GM19372 (cell line): Measurements from ENCODE around the gene KCNG2.
"Not testable (repeated sequence)": the region's sequence is repeated elsewhere in the genome, so short reads cannot be mapped to it uniquely, and the experiment has no call there.

Source experiments
- ATAC-seq: cut with Tn5 transposase; IDR thresholded peaks from one replicate; pipeline ENCODE4 v1.9.1; 2021; ENCODE audit warnings: mild to moderate bottlenecking, low read depth, moderate library complexity; ENCODE audit not compliant: unreplicated experiment

Gene KCNG2, protein sequence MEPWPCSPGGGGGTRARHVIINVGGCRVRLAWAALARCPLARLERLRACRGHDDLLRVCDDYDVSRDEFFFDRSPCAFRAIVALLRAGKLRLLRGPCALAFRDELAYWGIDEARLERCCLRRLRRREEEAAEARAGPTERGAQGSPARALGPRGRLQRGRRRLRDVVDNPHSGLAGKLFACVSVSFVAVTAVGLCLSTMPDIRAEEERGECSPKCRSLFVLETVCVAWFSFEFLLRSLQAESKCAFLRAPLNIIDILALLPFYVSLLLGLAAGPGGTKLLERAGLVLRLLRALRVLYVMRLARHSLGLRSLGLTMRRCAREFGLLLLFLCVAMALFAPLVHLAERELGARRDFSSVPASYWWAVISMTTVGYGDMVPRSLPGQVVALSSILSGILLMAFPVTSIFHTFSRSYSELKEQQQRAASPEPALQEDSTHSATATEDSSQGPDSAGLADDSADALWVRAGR

DNA sequence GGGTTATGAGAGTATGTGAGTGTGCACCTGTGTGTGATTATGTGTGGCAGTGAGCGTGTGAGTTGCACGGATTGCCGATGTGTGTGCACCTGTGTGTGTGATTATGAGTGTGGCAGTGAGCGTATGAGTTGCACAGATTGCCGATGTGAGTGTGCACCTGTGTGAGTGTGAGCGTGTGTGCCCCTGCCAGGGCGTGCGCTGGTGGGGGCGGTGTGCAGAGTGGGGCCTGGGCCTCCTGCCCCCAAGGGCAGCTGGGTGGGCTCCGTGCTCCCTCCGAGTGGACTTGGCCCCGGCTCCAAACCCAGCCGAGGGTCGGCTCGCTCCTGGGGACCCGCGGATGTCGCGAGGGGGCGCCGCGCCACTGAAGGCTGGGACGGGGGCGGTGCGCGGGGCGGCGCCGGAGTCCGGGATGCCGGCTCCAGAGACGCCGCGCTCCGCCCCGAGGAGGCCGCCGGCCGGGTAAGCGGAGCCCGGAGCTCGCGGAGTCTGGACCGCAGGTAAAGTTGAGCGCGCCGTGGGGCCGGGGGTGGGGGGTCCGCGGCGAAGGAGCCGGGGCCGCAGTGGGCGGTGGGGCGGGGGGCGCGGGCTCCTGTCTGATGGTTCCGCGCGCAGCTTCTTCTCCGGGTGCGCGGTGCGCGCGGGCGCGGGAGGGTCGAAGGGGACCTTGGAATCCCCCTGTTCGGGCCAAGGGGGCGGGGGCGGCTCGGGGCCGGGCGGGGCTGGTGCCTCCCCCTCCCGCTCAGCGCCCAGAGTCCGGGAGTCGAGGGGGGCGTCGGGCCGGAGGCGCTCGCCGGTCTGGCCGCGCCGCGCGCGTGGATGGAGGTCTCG is at the start of gene KCNG2:
KCNG2 (plus strand) TSS at position 421 of the 828 bp plus-strand sequence. CDS start 65,730 bp downstream, outside the sequence.
- ATAC-seq: no peak

DNA sequence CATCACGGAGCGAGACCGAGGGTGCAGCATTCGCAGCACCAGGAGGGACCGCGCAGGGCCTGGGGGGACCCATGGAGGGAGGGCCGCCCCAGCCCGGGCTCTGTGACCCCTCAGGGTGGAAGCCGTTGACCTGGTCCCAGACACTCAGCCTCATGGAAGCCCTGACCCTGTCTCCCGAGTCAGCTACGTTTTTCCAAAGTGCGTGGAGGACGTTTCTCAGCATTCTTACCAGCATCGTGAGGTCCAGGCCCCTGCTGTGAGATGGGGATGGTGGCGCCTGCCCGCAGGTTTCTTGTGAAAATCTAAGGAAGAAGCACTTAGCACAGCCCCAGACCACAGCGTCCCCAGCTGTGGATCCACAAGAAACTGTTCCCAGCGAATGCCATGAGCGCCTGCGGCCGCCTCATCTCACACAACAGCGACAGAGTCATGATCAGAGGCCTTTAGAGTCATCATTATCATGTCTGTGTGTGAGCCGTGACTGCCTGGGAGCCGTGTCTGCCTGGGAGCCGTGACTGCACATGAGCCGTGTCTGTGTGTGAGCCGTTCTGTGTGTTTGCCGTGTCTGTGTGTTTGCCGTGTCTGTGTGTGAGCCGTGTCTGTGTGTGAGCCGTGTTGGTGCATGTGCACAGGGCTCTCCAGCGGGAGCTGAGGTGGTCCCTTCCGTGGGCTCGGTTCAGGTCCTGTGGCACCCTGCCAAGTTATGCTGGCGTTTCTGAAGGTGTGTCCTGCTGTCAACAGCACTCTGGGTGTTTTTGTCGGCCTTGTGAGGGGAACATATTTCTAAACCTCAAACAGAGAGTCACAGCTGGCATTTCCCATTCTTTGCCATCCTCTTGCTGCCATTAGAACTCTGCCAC is 49.2 kb upstream of the KCNG2 start:
- ATAC-seq: no peak

DNA sequence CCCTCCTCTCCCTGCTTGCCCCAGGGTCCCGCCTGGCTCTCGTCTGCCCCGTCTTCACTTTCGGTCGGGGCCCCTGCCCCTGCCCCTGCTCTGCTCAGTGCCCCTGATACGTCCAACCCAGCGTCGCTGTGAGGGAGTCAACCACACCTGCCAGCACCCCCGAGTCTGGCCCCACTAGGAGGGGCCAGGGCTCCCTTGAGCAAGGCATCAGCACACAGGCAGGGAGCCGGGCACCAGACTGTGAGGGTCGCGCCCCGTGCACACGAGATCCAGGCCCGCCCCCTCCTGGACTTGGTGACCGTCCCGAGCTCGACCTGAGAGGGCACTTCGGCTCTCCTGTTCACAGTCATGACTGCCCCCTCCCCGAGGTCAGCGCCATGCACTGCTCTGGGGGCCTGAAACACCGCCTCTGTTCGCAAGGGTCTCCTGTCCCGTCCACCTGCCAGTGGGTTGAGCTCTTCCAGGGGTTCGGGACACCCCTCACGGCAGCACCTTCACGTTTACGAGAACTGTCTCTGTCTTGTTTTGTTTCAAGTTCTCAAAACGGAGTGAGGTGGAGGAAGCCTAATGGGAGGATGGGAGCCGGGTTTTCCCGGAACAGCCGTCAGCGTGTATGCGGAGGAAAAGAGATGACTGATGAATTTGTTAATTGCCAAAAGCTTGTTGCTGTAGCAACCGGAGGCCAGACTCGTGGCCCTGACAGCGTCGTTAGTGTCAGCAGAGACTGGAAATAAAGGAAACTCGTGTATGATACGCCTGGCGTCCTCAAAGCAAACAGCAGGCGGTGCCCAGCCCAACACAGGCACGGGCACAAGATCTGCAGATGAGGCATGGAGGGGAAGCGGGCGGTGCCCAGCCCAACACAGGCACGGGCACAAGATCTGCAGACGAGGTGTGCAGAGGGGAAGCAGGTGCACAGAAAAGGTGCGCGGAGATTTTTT is 48.2 kb upstream of the KCNG2 start:
- ATAC-seq: no peak

DNA sequence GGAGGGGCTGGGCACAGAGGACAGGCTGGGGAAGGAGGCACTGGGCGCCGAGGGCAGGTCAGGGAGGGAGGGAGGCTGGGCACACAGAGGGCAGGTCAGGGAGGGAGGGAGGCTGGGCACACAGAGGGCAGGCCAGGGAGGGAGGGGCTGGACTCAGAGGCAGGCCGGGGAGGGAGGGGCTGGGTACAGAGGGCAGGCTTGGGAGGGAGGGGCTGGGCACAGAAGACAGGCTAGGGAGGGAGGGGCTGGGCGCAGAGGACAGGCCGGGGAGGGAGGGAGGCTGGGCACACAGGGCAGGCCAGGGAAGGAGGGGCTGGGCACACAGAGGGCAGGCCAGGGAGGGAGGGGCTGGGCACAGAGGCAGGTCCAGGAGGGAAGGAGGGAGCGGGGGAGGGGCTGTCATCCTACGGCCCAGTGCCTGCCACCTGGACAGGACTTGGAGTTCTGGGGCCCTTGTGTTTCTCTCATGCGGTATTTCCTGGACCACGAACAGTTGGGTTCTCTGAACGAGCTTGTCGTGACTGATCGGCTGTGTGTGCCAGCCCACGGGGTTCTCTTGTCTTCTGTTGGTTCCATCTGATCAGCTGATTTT is 46.7 kb upstream of the KCNG2 start:
- ATAC-seq: no peak

DNA sequence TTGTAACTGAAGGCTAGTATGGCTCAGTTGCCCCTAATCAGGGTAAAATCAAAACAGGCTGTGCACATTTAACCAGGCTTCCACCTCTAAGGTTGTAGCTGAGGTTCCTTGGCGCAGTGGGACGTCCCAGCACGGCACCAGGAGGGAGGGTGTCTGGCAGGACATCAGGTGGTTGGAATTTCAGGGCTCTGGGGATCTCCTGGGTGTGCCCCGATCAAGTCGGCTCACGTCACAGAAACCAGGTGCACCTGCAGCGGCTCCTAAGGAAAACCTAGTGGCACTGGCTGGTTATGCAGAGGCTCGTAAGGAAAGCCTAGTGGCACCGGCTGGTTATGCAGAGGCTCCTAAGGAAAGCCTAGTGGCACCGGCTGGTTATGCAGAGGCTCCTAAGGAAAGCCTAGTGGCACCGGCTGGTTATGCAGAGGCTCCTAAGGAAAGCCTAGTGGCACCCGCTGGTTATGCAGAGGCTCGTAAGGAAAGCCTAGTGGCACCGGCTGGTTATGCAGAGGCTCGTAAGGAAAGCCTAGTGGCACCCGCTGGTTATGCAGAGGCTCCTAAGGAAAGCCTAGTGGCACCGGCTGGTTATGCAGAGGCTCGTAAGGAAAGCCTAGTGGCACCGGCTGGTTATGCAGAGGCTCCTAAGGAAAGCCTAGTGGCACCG is 45.7 kb upstream of the KCNG2 start:
- not testable (repeated sequence) for ATAC-seq

DNA sequence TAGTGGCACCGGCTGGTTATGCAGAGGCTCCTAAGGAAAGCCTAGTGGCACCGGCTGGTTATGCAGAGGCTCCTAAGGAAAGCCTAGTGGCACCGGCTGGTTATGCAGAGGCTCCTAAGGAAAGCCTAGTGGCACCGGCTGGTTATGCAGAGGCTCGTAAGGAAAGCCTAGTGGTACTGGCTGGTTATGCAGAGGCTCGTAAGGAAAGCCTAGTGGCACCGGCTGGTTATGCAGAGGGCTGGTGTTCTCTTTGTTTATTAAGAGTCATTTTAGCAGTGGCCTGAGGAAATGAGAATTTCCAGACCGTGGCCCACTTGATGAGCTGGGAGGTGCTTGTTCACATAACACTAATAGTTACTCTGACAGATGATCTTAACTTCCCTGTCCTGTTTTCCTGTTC is 44.8 kb upstream of the KCNG2 start:
- not testable (repeated sequence) for ATAC-seq

DNA sequence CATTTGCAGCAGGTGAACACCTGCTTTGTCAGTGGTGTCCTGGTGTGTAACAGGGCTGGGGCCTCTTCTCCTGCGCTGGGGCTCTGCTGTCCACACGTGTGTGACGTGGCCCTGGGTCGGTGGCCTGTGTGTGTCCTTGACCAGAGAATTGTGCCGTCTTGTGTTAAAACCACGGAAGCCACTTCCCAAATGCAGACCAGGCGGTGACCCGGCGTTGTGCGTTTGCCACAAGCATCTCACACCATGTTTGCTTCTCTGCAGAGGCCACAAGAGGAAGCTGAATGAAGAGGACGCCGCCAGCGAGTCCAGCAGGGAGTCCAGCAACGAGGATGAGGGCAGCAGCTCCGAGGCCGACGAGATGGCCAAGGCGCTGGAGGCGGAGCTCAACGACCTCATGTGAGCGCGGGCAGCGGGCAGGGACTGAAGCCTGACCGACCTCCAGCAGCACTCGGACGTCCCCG is 44.3 kb upstream of the KCNG2 start:
- no peak for ATAC-seq

DNA sequence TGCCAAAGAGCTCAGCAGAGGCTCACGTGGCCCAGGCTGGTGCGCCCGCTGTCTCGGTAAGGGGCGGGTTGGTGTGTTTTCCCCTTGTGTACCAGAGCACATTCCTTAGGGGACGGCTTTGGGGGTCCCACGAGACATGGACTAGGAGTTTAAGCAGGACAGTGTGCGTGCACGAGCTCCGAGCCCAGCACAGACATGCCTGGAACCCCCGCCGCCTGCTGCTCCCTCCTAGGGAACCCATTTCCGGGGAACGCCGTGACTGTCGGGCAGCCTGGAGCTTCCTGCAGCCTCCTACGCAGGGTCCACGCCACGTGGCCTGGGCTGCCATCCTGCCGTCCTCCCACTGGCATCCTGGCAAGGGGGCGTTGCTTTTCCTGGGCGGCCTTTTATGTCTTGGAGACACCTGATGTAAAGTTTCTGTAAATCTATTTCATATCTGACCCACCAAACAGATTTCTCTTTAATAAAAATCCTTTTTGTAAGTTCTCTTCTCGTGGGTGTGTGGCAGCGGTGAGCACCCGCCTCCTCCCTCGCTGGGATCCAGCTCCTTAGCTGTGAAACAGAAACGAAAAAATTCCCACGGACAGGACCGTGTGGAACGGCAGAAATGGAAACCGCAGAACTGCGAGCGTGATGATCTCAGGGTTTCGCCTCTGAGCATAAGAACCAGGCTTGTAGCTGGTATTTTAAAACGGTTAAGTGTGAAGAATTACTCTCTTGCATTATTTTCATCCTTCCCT is 43.5 kb upstream of the KCNG2 start:
- no peak for ATAC-seq

DNA sequence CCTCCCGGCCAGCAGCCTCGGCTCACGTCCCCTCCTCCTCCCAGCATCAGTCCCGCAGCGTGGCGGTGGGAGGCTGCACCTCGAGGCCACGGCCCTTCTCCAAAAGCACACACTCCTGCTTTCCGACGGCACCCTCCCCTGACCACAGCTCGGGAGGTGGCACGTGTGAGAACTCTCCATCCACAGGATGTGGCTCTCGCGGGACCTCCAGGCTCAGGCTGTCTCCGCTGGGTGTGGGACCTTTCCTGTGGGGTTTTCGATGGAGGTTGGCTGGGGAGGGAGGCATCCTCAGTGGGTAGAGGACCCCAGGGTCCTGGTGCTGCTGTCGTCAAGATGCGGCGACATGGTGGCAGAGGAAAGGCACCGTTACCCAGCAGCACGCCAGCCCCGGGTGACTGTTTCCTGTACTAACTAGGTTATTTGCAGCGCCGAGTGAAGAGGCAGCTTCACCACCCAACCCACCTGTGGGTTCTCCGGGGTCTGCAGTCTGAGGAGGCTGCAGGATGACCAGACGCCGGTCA is 42.8 kb upstream of the KCNG2 start:
- ATAC-seq: no peak

DNA sequence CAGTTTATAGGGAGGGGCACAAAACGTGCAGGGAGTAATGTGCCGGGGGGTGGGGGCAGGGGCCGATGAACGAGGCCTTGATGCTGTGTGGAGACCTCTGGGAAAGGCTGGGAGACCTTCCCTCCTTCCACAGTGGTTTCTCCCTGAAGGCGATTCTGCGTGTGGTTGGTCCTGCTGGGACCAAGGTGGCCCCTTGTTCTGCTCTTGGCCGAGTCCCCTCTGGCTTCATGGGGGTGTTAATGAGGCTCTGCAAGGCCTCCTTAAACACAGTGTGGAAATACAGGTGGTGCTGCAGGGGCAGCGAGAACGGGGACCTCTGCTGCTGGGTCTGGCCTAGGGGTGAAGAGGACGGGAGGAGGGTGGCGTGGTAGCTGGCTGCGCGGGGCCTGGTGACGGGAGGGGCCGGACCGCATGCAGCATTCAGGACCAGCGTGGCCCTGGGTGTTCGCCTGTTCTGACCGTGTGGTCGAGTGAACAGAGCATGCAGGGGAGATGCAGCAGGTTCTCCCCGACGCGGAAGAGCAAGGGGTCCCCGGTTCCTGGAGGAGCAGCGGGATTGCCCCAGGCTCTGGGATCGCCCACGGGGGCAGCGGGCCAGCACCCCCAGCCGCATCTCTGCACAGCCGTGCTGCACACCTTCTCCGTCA is 42.1 kb upstream of the KCNG2 start:
- no peak for ATAC-seq

DNA sequence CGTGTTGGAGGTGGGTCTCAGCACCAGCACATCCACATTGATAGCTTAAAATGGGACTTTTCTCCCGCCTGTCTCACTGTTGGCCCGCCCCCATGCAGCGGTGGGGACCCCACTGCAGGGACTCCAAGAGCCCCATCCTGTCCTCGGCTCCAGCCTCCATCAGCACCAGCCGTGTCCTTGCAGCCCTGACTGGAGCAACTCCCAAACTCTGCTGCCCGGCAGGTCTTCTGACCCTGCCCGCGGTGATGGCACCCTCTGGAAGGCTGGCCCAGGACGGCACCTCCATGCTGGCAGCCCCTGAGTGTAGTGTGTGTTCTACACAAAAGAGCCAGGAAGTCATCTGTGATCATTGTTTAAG is 41.6 kb upstream of the KCNG2 start:
- ATAC-seq: no peak

DNA sequence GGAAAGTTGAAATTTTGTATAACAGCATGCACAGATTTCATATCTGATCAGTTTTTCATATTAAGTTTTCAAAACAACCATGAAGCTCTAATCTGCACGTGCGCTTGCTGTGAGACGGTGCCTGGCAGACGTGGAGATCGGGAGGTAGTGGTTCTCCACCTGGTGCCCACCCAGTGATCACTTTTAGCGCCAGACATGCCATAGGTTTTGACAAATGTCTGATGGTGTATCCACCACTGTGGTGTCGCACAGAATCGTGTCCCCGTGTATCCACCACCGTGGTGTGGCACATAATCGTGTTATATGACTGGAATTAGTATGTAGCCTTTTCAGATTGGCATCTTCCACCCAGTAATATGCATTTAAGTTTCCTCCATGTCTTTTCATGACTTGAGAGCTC is 40.9 kb upstream of the KCNG2 start:
- ATAC-seq: no peak

DNA sequence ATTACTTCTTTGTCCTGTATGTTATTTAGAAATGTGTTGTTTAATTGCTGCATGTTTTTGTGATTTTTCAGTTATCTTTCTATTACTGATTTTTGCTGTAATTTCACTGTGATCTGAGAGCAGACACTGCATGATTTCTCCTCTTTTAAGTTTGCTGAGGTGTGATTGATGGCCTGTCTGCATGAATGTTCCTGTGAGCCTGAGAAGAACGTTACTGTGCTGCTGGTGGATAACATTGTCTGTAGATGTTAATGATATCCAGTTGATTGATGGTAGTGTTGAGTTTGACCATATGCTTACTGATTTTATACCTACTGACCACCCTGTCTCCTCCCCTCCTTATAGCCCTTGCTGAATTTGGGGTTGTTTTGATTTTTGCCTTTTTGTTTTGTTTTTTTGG is 37.4 kb upstream of the KCNG2 start:
- no peak for ATAC-seq

DNA sequence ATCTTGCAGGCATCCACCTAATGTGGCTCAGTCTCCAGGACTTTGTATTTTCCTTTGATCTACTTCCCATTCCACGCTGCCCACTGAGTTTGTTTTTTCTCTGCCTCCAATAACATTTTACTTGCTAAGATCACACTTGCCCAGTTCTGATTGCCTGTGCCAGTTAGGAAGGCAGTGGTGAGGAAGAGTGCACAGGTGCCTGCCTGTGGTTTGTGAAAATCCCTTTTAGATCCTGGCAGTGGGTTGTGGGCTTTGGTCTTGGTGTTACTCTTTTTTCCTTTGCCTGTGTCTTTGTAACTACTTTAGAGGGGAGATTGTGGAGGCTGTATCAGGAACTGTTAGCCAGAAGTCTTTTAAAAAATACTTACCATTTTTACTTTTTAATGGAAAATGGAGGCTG is 36.9 kb upstream of the KCNG2 start:
- ATAC-seq: no peak

DNA sequence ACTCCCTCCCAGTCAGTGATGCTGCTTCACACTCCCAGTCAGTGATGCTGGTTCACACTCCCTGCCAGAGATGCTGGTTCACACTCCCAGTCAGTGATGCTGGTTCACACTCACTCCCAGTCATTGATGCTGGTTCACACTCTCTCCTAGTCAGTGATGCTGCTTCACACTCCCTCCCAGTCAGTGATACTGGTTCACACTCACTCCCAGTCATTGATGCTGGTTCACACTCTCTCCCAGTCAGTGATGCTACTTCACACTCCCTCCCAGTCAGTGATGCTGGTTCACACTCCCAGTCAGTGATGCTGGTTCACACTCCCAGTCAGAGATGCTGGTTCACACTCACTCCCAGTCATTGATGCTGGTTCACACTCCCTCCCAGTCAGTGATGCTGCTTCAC is 34.3 kb upstream of the KCNG2 start:
- ATAC-seq: no peak

DNA sequence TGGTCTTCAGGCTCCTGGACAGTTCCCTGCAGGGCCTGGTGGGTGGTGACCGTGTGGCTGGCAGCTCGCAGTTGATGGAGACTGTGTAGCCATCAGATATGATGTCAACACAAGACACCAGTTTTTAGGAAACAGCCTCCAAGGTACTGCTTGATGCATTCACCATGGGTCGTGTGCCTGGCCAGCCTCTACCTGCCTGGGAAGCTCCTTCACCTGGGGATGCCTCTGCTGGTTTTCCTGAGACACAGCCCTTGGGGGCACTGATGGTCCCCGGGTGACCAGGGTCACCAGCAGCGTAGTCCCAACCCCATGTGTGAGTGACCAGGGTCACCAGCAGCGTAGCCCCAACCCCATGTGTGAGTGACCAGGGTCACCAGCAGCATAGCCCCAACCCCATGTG is 33.6 kb upstream of the KCNG2 start:
- ATAC-seq: no peak

DNA sequence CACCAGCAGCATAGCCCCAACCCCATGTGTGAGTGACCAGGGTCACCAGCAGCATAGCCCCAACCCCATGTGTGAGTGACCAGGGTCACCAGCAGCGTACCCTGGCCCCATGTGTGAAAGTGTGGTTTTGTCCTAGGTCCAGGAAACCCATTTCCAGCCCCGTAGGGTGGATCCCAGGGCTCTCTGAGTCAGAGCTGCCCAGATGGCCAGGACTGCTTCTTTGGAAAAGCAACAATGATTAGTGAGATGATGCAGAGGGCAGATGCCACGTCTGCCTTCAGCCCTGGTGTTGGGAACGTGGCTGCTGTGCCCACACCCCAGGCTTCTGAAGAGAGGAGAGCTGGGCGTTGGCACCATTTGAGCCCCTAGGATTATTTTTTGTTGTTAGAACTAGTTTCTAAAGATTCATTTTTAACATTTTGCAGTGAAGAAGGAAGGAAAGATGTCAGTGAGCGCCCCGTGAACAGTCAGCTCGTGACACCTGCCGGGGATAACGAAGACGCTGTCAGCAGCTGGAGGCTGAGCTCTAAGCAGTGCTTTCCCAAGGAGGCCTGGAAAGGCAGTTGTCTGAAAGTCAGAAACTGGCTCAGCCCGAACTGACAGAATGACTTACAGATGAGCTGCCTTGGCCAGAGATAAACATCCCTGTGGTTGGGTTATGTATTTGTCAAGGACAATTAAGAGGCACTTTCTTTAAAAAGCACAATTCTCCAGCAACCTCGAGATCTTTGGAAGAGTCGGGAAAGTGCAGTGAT is 32.1 kb upstream of the KCNG2 start:
- no peak for ATAC-seq
